HCT116 (cell line): ENCODE measurements around the gene DYRK1B. TPM values are rescaled to one million over a fixed set of nuclear protein-coding genes. Genes with fewer than 3 reads are reported as not detected.

ENCODE experiments used
- ATAC-seq: fragments of 200-7000 bp; cut with Tn5 transposase; 2 replicates; pipeline ENCODE4 v1.9.1; 2020; ENCODE audit warnings: mild to moderate bottlenecking, moderate library complexity
- BruUV-seq: library from RNA; stranded (reverse); fragments of 400-500 nt; replicated peaks from 2 replicates; lab custom pipeline; 2021; lab: Mats Ljungman, UMichigan
- CTCF ChIA-PET: fragments of 300-600 bp; sonication (Branson Sonifier 250); formaldehyde crosslinking; loops from one replicate; lab custom pipeline; 2021; ENCODE audit warnings: antibody characterized with exemption; lab: Charles Lee
- POLR2A ChIA-PET: fragments of 300-600, 350-600 bp; sonication (Branson Sonifier 250); formaldehyde crosslinking; loops from one replicate; lab custom pipeline; 2021; ENCODE audit warnings: antibody characterized with exemption; lab: Charles Lee
- RAD21 ChIA-PET, 2 experiments: fragments of 300-600 bp; sonication (Branson Sonifier 250); formaldehyde crosslinking; loops; one replicate each; lab custom pipeline; 2023; ENCODE audit warnings: low total read pairs in 2 of 2; ENCODE audit not compliant: uncharacterized antibody in 2 of 2, unreplicated experiment in 2 of 2, low non-redundant PET in 1 of 2; lab: Charles Lee
- DNase-seq: peaks from one replicate; pipeline ENCODE4 v3.0.0-alpha.2; 2010; ENCODE audit warnings: low read depth, low spot score
- H2AFZ ChIP-seq: fragments of 200-600 bp; shearing (Covaris generic), sonication (generic); 2 replicates; pipeline ENCODE4 v1.6.1; 2017; ENCODE audit warnings: low read depth, mixed run types, mixed read lengths, antibody characterized with exemption, low read length; ENCODE audit not compliant: poor library complexity, severe bottlenecking
- H3K27ac ChIP-seq: 2 replicates; pipeline ENCODE4 v1.5.1; 2012; ENCODE audit warnings: low read depth, low read length
- H3K27me3 ChIP-seq: fragments of 200-600 bp; sonication (generic); 2 replicates; pipeline ENCODE4 v1.6.1; 2016; ENCODE audit warnings: mixed run types, low read length, mixed read lengths; ENCODE audit not compliant: insufficient read depth
- H3K36me3 ChIP-seq, 2 experiments: fragments of 200-500 bp in 1 of 2; fragments of 200-600 bp in 1 of 2; sonication (Bioruptor generic) in 1 of 2; sonication (generic) in 1 of 2; 2 replicates each; pipeline versions ENCODE4 v1.5.1 to v1.6.1; 2014 to 2016; ENCODE audit warnings: low read length in 2 of 2, inconsistent platforms in 1 of 2, mixed read lengths in 1 of 2, mixed run types in 1 of 2; ENCODE audit not compliant: insufficient read depth in 2 of 2, control insufficient read depth in 1 of 2
- H3K4me1 ChIP-seq, 2 experiments: fragments of 200-600 bp in 1 of 2; sonication (generic) in 1 of 2; 2 replicates each; pipeline versions ENCODE4 v1.5.1 to v1.6.1; 2012 to 2017; ENCODE audit warnings: low read length in 2 of 2, inconsistent platforms in 1 of 2, mild to moderate bottlenecking in 1 of 2, mixed read lengths in 1 of 2, mixed run types in 1 of 2, moderate library complexity in 1 of 2; ENCODE audit not compliant: insufficient read depth in 2 of 2, control insufficient read depth in 1 of 2
- H3K4me2 ChIP-seq: fragments of 200-600 bp; sonication (generic); 2 replicates; pipeline ENCODE4 v1.6.1; 2017; ENCODE audit warnings: mixed run types, low read length, mixed read lengths
- H3K4me3 ChIP-seq, 2 experiments: fragments of 200-600 bp in 1 of 2; sonication (generic) in 1 of 2; replicated peaks in 1 of 2; 2 replicates each; pipeline ENCODE4 v1.5.1; 2011 to 2016; ENCODE audit warnings: low read length in 2 of 2, control low read depth in 1 of 2, low read depth in 1 of 2, mild to moderate bottlenecking in 1 of 2, mixed read lengths in 1 of 2, mixed run types in 1 of 2
- H3K79me2 ChIP-seq: fragments of 200-600 bp; sonication (generic); 2 replicates; pipeline ENCODE4 v1.6.1; 2017; ENCODE audit warnings: mild to moderate bottlenecking, mixed run types, low read length, moderate library complexity, mixed read lengths; ENCODE audit not compliant: insufficient read depth
- H3K9ac ChIP-seq: fragments of 200-600 bp; sonication (generic); 2 replicates; pipeline ENCODE4 v1.6.1; 2016; ENCODE audit warnings: low read length, mixed read lengths
- H3K9me2 ChIP-seq: fragments of 200-600 bp; sonication (generic), shearing (Covaris generic); 2 replicates; pipeline ENCODE4 v1.6.1; 2017; ENCODE audit warnings: mixed run types, mild to moderate bottlenecking, moderate library complexity; ENCODE audit not compliant: insufficient read depth
- H3K9me3 ChIP-seq, 2 experiments: fragments of 200-500 bp in 1 of 2; fragments of 200-600 bp in 1 of 2; sonication (Bioruptor generic) in 1 of 2; sonication (generic) in 1 of 2; 2 replicates each; pipeline ENCODE4 v1.6.1; 2014 to 2017; ENCODE audit warnings: low read length in 2 of 2, mixed read lengths in 2 of 2, inconsistent platforms in 1 of 2, low read depth in 1 of 2, mild to moderate bottlenecking in 1 of 2, mixed run types in 1 of 2, moderate library complexity in 1 of 2; ENCODE audit not compliant: control insufficient read depth in 1 of 2, insufficient read depth in 1 of 2
- H4K20me1 ChIP-seq: fragments of 200-600 bp; sonication (generic), shearing (Covaris generic); 2 replicates; pipeline ENCODE4 v1.6.1; 2017; ENCODE audit warnings: mixed run types, mild to moderate bottlenecking, moderate library complexity; ENCODE audit not compliant: insufficient read depth
- ATF3 ChIP-seq: IDR thresholded peaks from 2 replicates; pipeline ENCODE4 v1.6.1; 2012
- CBX3 ChIP-seq: IDR thresholded peaks from 2 replicates; pipeline ENCODE4 v1.6.1; 2012; ENCODE audit warnings: low read depth
- EGR1 ChIP-seq: IDR thresholded peaks from 2 replicates; pipeline ENCODE4 v1.6.1; 2012; ENCODE audit warnings: low read depth
- EZH2 ChIP-seq: fragments of 200-600 bp; sonication (generic); IDR thresholded peaks from 2 replicates; pipeline ENCODE4 v1.6.1; 2017; ENCODE audit warnings: antibody characterized with exemption, mixed run types
- FOSL1 ChIP-seq: IDR thresholded peaks from 2 replicates; pipeline ENCODE4 v1.6.1; 2012; ENCODE audit warnings: low read depth
- JUND ChIP-seq: IDR thresholded peaks from 2 replicates; pipeline ENCODE4 v1.6.1; 2012
- MAX ChIP-seq: IDR thresholded peaks from 2 replicates; pipeline ENCODE4 v1.6.1; 2012
- POLR2A ChIP-seq: IDR thresholded peaks from 2 replicates; pipeline ENCODE4 v1.7.0; 2011; ENCODE audit warnings: borderline replicate concordance; ENCODE audit not compliant: insufficient read depth, insufficient read length; ENCODE audit errors: extremely low read depth
- POLR2AphosphoS5 ChIP-seq: IDR thresholded peaks from 2 replicates; pipeline ENCODE4 v1.6.1; 2011; ENCODE audit warnings: mild to moderate bottlenecking, low read depth, low read length, moderate library complexity
- RAD21 ChIP-seq: IDR thresholded peaks from 2 replicates; pipeline ENCODE4 v1.6.1; 2012; ENCODE audit warnings: low read depth, mild to moderate bottlenecking
- REST ChIP-seq: IDR thresholded peaks from 2 replicates; pipeline ENCODE4 v1.6.1; 2012; ENCODE audit warnings: low read depth
- SP1 ChIP-seq: IDR thresholded peaks from 2 replicates; pipeline ENCODE4 v1.6.1; 2012; ENCODE audit warnings: low read depth
- SRF ChIP-seq: IDR thresholded peaks from 2 replicates; pipeline ENCODE4 v1.6.1; 2012; ENCODE audit warnings: low read depth
- TCF7L2 ChIP-seq: IDR thresholded peaks from 2 replicates; pipeline ENCODE4 v1.7.0; 2011; ENCODE audit warnings: borderline replicate concordance, inconsistent platforms; ENCODE audit not compliant: insufficient read depth, insufficient read length; ENCODE audit errors: extremely low read depth
- YY1 ChIP-seq: IDR thresholded peaks from 2 replicates; pipeline ENCODE4 v1.6.1; 2011; ENCODE audit warnings: low read length, low read depth, moderate library complexity, mild to moderate bottlenecking; ENCODE audit not compliant: insufficient replicate concordance; ENCODE audit errors: extremely low read depth
- ZBTB33 ChIP-seq: IDR thresholded peaks from 2 replicates; pipeline ENCODE4 v1.6.1; 2011; ENCODE audit warnings: mild to moderate bottlenecking, low read length, moderate library complexity; ENCODE audit not compliant: insufficient replicate concordance; ENCODE audit errors: extremely low read depth
- ZFX ChIP-seq: fragments of 450-650 bp; IDR thresholded peaks from 2 replicates; pipeline ENCODE4 v1.6.1; 2017
- ZNF274 ChIP-seq: fragments of 200-500 bp; sonication (Bioruptor generic); IDR thresholded peaks from 2 replicates; pipeline ENCODE4 v1.6.1; 2014; ENCODE audit warnings: mild to moderate bottlenecking, low read depth, low read length, inconsistent platforms
- intact Hi-C: fragments of 100-400 bp; cut with micrococcal nuclease; formaldehyde crosslinking; loops from 2 replicates; pipeline ENCODE4 v1.10.0; 2022
- total RNA-seq: library from RNA; stranded (reverse); gene quantifications from one replicate; pipeline ENCODE4 v1.2.1, GENCODE V29; 2021; ENCODE audit not compliant: unreplicated experiment

Gene DYRK1B
- total RNA-seq, 1 experiment from 2014 or later, result 7.3 TPM

GRCh38 chr19:39833160-39833463 is 850 bp downstream of the DYRK1B start:
- Histone ChIP-seq H3K27me3 (no peaks in the 10 kb centered on the region), H3K9me3 (no peaks in the 10 kb centered on the region), H3K36me3 (peaks cover 55 to 81% of the 10 kb centered on the region in 2 experiments), H3K9ac (no peak overlapping the region)
- no peak for ATAC-seq
- POLR2A ChIA-PET, result no interaction called here
- RAD21 ChIA-PET, result no interaction called here
- TF ChIP-seq REST (no peak), EZH2 (no peak), ZFX (no peak), SP1 (no peak), FOSL1 (no peak), MAX (no peak), ZBTB33 (no peak), RAD21 (no peak), EGR1 (no peak), TCF7L2 (no peak), ZNF274 (no peak), CBX3 (no peak), POLR2AphosphoS5 (no peak), YY1 (no peak), ATF3 (no peak), SRF (no peak), POLR2A (no peak), JUND (no peak)
- TF ChIP-seq, all 23 proteins: peak for 0
- no peaks in the 10 kb centered on the region; the same call in 1 of the 2 replicates for H4K20me1 ChIP-seq
- BruUV-seq, result no TSS peak
- no peak overlapping the region for H2AFZ ChIP-seq
- no peaks in the 10 kb centered on the region for H3K4me1 ChIP-seq
- no peak overlapping the region for H3K27ac ChIP-seq
- intact Hi-C loops, result no loop called here
- CTCF ChIA-PET, result no interaction called here
- DNase-seq, result no peak
- H3K4me2 ChIP-seq, result no peak overlapping the region
- peaks cover 22% of the 10 kb centered on the region for H3K79me2 ChIP-seq
- no peak overlapping the region for H3K4me3 ChIP-seq
- no peaks in the 10 kb centered on the region for H3K9me2 ChIP-seq
